ENCODE data around the gene ARID3C.

ARID3C gene

GRCh38 chr9:34575862-34576596, 52.8 kb downstream of the ARID3C start:
- no peak for DNase-seq

- no peak for DNase-seq
Measured at GRCh38 chr9:34575241-34575640, 53.6 kb downstream of the ARID3C start.

GRCh38 chr9:34574571-34574970, 54.3 kb downstream of the ARID3C start:
- DNase-seq: no peak

GRCh38 chr9:34573599-34574325, 55.1 kb downstream of the ARID3C start:
- no peak for DNase-seq

GRCh38 chr9:34572628-34573027, 56.2 kb downstream of the ARID3C start:
- DNase-seq: no peak

GRCh38 chr9:34572092-34572491, 56.8 kb downstream of the ARID3C start:
- no peak for DNase-seq

- no peak for DNase-seq
Measured at GRCh38 chr9:34571481-34571810, 57.4 kb downstream of the ARID3C start.
